MM.1S (cell line): ENCODE results near the gene PRPF6.

Source experiments
- DNase-seq: peaks from one replicate; pipeline ENCODE4 v3.0.0-alpha.2; 2015
- H2AFZ ChIP-seq: fragments of 300-600 bp; sonication (generic); 2 replicates; pipeline ENCODE4 v1.6.0; 2016; ENCODE audit warnings: antibody characterized with exemption, low read length
- H3F3A ChIP-seq: fragments of 300-600 bp; sonication (generic); 2 replicates; pipeline ENCODE4 v1.6.1; 2016; ENCODE audit warnings: mild to moderate bottlenecking, antibody characterized with exemption, low read length, moderate library complexity, mixed read lengths; ENCODE audit not compliant: insufficient read depth
- H3K27ac ChIP-seq: fragments of 300-600 bp; sonication (generic); 2 replicates; pipeline ENCODE4 v1.5.1; 2016; ENCODE audit warnings: mild to moderate bottlenecking, low read length
- H3K27me3 ChIP-seq: fragments of 300-600 bp; sonication (generic); replicated peaks from 2 replicates; pipeline ENCODE4 v1.6.0; 2016; ENCODE audit warnings: low read length; ENCODE audit not compliant: insufficient read depth
- H3K36me3 ChIP-seq: fragments of 300-600 bp; sonication (generic); replicated peaks from 2 replicates; pipeline ENCODE4 v1.6.1; 2016; ENCODE audit warnings: mild to moderate bottlenecking, low read length, mixed read lengths; ENCODE audit not compliant: insufficient read depth
- H3K4me1 ChIP-seq: fragments of 300-600 bp; sonication (generic); 2 replicates; pipeline ENCODE4 v1.6.1; 2016; ENCODE audit warnings: low read length, mixed read lengths
- H3K4me2 ChIP-seq: fragments of 300-600 bp; sonication (generic); 2 replicates; pipeline ENCODE4 v1.6.0; 2016; ENCODE audit warnings: low read depth, low read length
- H3K4me3 ChIP-seq: fragments of 300-600 bp; sonication (generic); 2 replicates; pipeline ENCODE4 v1.5.1; 2016; ENCODE audit warnings: low read length, mixed read lengths
- H3K79me2 ChIP-seq: fragments of 300-600 bp; sonication (generic); 2 replicates; pipeline ENCODE4 v1.6.1; 2016; ENCODE audit warnings: mixed run types, low read length, mixed read lengths
- H3K9ac ChIP-seq: fragments of 300-600 bp; sonication (generic); 2 replicates; pipeline ENCODE4 v1.6.1; 2016; ENCODE audit warnings: low read length, mixed read lengths
- H3K9me2 ChIP-seq: fragments of 300-600 bp; sonication (generic); replicated peaks from 2 replicates; pipeline ENCODE4 v1.6.1; 2016; ENCODE audit warnings: mild to moderate bottlenecking, low read length, mixed read lengths; ENCODE audit not compliant: insufficient read depth
- H3K9me3 ChIP-seq: fragments of 300-600 bp; sonication (generic); replicated peaks from 2 replicates; pipeline ENCODE4 v1.6.1; 2016; ENCODE audit warnings: mild to moderate bottlenecking, low read length, mixed read lengths; ENCODE audit not compliant: insufficient read depth
- H4K20me1 ChIP-seq: fragments of 300-600 bp; sonication (generic); 2 replicates; pipeline ENCODE4 v1.6.1; 2016; ENCODE audit warnings: mild to moderate bottlenecking, low read length, moderate library complexity, mixed read lengths; ENCODE audit not compliant: insufficient read depth
- EZH2 ChIP-seq: fragments of 300-600 bp; sonication (generic); optimal IDR thresholded peaks from 2 replicates; pipeline ENCODE3; 2017; ENCODE audit warnings: low read depth, mild to moderate bottlenecking, antibody characterized with exemption, low read length, mixed read lengths
- EZH2phosphoT487 ChIP-seq: fragments of 300-600 bp; sonication (generic); IDR thresholded peaks from 2 replicates; pipeline ENCODE4 v1.6.1; 2018; ENCODE audit warnings: antibody characterized with exemption, low read length
- TF ChIP-seq, protein P1 (sequence below): fragments of 300-600 bp; sonication (generic); IDR thresholded peaks from 2 replicates; pipeline ENCODE4 v1.5.1; 2016; ENCODE audit warnings: antibody characterized with exemption, low read length, mixed read lengths

The PRPF6 gene

DNA sequence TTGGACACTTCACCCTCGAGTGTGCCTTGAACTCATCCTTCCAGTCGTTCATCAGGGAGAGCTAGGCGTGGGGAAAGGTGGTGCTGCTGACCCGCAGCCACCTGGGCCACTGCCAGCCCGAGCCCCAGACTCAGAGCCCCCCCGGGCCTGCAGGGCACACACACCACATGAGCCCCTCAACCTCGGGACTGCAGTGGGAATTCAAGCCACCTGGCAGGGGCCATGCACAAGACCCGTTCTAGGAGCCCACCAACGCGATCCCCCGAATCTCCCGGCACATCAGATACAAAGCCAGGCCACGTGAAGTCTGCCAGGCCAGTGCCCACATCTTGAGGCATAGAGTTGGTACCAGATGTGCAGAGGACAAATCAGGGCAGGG, 14.0 kb upstream of the PRPF6 start:
- peaks cover 6% of the 10 kb centered on the region; the same call in 1 of the 2 replicates for H3K4me1 ChIP-seq
- H3K79me2 ChIP-seq = peaks cover 8% of the 10 kb centered on the region
- H3K9me2 ChIP-seq = no peaks in the 10 kb centered on the region
- no peak overlapping the region for H3K4me3 ChIP-seq
- H3K9me3 ChIP-seq = no peaks in the 10 kb centered on the region
- no peaks in the 10 kb centered on the region for H4K20me1 ChIP-seq
- no peaks in the 10 kb centered on the region for H3F3A ChIP-seq
- no peak overlapping the region for H3K9ac ChIP-seq
- no peak overlapping the region for H2AFZ ChIP-seq
- H3K4me2 ChIP-seq = no peak overlapping the region
- no peak overlapping the region for H3K27ac ChIP-seq
- H3K27me3 ChIP-seq = peaks cover 5% of the 10 kb centered on the region; the same call in 1 of the 2 replicates
- H3K36me3 ChIP-seq = no peaks in the 10 kb centered on the region
- DNase-seq = no peak
- TF ChIP-seq, protein P1, sequence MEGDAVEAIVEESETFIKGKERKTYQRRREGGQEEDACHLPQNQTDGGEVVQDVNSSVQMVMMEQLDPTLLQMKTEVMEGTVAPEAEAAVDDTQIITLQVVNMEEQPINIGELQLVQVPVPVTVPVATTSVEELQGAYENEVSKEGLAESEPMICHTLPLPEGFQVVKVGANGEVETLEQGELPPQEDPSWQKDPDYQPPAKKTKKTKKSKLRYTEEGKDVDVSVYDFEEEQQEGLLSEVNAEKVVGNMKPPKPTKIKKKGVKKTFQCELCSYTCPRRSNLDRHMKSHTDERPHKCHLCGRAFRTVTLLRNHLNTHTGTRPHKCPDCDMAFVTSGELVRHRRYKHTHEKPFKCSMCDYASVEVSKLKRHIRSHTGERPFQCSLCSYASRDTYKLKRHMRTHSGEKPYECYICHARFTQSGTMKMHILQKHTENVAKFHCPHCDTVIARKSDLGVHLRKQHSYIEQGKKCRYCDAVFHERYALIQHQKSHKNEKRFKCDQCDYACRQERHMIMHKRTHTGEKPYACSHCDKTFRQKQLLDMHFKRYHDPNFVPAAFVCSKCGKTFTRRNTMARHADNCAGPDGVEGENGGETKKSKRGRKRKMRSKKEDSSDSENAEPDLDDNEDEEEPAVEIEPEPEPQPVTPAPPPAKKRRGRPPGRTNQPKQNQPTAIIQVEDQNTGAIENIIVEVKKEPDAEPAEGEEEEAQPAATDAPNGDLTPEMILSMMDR = no peak
- TF ChIP-seq EZH2phosphoT487 (no peak), EZH2 (no peak)

DNA sequence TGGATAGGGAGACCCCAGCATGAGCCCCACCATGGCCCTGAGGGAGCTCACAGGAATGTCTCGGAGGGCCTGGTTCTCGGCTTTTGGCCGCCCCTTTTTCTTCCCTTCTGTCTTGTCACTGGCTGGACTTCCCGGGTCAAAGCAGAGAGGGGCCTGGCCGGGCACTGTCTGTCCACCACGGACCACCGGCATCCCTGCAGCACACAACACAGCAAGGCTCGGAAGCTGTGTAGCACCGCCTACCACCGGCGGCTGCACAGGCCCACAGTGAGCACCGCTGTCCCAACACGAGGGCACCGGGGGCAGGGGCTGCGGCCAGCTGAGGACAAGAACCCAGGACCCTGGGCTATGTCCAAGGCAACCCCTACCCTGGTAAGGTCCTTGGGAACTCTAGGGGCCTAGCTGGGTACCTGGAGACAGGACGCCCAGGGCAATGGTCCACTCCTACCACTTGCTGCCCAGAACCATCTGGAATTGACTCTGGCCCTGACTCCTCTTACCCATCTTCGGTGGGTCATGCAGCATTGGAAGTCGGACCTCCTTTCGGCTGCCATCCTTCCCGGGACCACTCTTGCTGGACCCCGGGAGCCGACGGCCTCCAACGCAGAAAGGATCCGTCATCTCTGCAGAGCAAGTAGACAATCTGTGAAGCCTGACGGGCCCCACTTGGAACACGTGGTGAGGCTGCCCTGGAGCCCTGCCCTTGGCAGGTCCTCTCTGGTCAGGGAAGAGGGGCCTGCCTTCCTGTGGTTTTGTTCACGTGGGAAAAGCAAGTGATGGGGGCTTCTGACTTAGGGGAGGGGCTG, 13.4 kb upstream of the PRPF6 start:
- Histone ChIP-seq H3K9me2 (no peaks in the 10 kb centered on the region), H3K9ac (no peak overlapping the region), H3K27ac (no peak overlapping the region), H3K4me3 (no peak overlapping the region), H3K27me3 (peaks cover 5% of the 10 kb centered on the region; the same call in 1 of the 2 replicates), H3K9me3 (no peaks in the 10 kb centered on the region), H3K4me1 (peaks cover 6% of the 10 kb centered on the region; the same call in 1 of the 2 replicates), H2AFZ (no peak overlapping the region), H3K36me3 (no peaks in the 10 kb centered on the region), H3K79me2 (peaks cover 8% of the 10 kb centered on the region), H3F3A (no peaks in the 10 kb centered on the region), H4K20me1 (no peaks in the 10 kb centered on the region), H3K4me2 (no peak overlapping the region)
- TF ChIP-seq EZH2 = no peak
- TF ChIP-seq EZH2phosphoT487 = no peak
- TF ChIP-seq, protein P1 = no peak
- DNase-seq = no peak

DNA sequence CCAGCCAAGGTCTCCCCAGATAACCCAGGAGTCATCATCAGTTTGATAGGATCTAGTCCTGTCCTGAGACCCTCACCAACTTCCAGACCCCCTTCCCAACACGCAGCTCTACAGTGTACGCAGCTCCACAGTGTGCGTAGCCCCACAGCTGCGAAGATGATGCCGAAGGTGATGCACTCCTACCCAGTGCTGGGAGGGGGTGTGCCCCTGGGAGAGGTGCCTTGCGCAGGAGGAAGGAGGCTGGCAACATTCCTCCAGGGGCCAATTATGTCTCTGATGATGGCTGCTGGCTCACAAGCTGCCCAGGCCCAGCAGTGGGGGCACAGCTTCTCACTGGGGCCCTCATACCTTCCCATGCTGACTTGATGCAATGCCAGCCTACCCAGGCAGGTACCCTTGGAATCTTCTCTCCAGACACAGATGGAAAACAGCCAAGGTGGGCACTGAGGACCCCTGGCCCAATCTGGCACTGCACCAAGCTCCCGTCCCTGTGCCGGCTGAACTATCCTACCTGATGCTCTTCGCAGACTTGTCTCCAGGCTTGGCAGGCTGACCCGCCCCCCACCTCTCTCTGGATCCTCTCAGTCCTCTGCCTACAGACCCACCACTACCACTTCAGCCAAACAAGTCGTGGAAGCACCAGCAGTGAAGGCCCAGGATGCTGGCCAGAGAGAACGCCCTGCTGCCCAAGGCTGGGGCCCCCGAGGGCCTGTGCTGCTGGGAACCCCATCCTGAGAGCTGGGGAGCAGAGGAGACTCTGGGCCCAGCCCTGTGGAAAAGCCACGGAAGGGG, 12.6 kb upstream of the PRPF6 start:
- no peak for DNase-seq
- TF ChIP-seq EZH2 = no peak
- TF ChIP-seq, protein P1 = no peak
- TF ChIP-seq EZH2phosphoT487 = no peak
- Histone ChIP-seq H3K4me2 (peak overlapping the region; percentile 58), H3K4me3 (peak overlapping the region; percentile 53), H3K4me1 (peaks cover 6% of the 10 kb centered on the region; the same call in 1 of the 2 replicates), H3K79me2 (peaks cover 8% of the 10 kb centered on the region), H3F3A (no peaks in the 10 kb centered on the region), H3K36me3 (no peaks in the 10 kb centered on the region), H3K27me3 (peaks cover 5% of the 10 kb centered on the region; the same call in 1 of the 2 replicates), H3K9ac (peak overlapping the region; percentile 52; the same call in 1 of the 2 replicates), H3K9me3 (no peaks in the 10 kb centered on the region), H3K27ac (no peak overlapping the region), H3K9me2 (no peaks in the 10 kb centered on the region), H4K20me1 (no peaks in the 10 kb centered on the region), H2AFZ (no peak overlapping the region)
